Heart right ventricle (tissue), 16 donors: ENCODE results near the gene RNF13. TPM values are rescaled to one million over a fixed set of nuclear protein-coding genes. Genes with fewer than 3 reads are reported as not detected.
"Not testable (repeated sequence)": the region's sequence is repeated elsewhere in the genome, so short reads cannot be mapped to it uniquely, and the experiment has no call there.

Source experiments
- ATAC-seq, 8 donors: fragments of 200-7000 bp; cut with Tn5 transposase; one replicate each; pipeline ENCODE4 v1.9.1; 2020; ENCODE audit warnings: mild to moderate bottlenecking in 8 of 8, moderate library complexity in 8 of 8, moderate number of reproducible peaks in 1 of 8
- DNase-seq, 2 donors: peaks; one replicate each; pipeline ENCODE4 v3.0.0-alpha.2; 2020
- H3K27ac ChIP-seq, 10 donors: fragments of 200-600 bp; sonication (generic) in 2 of 10; one replicate each; pipeline versions ENCODE4 v1.5.0 to v1.8.0; 2020 to 2022; ENCODE audit warnings: mild to moderate bottlenecking in 3 of 10
- H3K27me3 ChIP-seq, 7 donors: fragments of 200-600 bp; one replicate each; pipeline ENCODE4 v1.8.0; 2021 to 2022; ENCODE audit warnings: mild to moderate bottlenecking in 2 of 7
- H3K36me3 ChIP-seq, 9 donors: fragments of 200-600 bp; sonication (generic) in 1 of 9; one replicate each; pipeline versions ENCODE4 v1.5.0 to v1.8.0; 2020 to 2022; ENCODE audit warnings: mild to moderate bottlenecking in 2 of 9
- H3K4me1 ChIP-seq, 9 donors: fragments of 200-600 bp; sonication (generic) in 1 of 9; one replicate each; pipeline versions ENCODE4 v1.5.0 to v1.8.0; 2020 to 2022; ENCODE audit warnings: mild to moderate bottlenecking in 4 of 9
- H3K4me3 ChIP-seq, 10 donors: fragments of 200-600 bp; sonication (generic) in 2 of 10; one replicate each; pipeline versions ENCODE4 v1.5.0 to v1.8.0; 2020 to 2022; ENCODE audit warnings: mild to moderate bottlenecking in 7 of 10, moderate library complexity in 2 of 10
- H3K9me3 ChIP-seq, 11 donors: fragments of 200-600 bp in 10 of 11; sonication (generic) in 2 of 11; one replicate each; pipeline versions ENCODE4 v1.5.0 to v1.8.0; 2013 to 2022; ENCODE audit warnings: mild to moderate bottlenecking in 2 of 11, control low read depth in 1 of 11, moderate library complexity in 1 of 11
- WGBS, 2 donors: extraction: QIAGEN DNeasy Blood & Tissue Kit; methylation state at CpG; one replicate each; pipeline ENCODE4 v1.1.7; 2013; ENCODE audit warnings: inconsistent platforms in 1 of 2; 5-methylcytosine and 5-hydroxymethylcytosine counted together
- intact Hi-C, 10 donors: fragments of 100-400 bp; cut with DNase I; formaldehyde crosslinking; loops; one replicate each; pipeline versions ENCODE4 v1.11.1 to v1.14.2; 2022
- polyA plus RNA-seq, 2 donors: library from polyadenylated mRNA; stranded (reverse); fragments of 200-250 nt; gene quantifications; one replicate each; pipeline ENCODE4 v1.2.3, GENCODE V29; 2013
- total RNA-seq, 10 donors: library from RNA; stranded (reverse); fragmentation: NEBNext Ultra II Directional in 3 of 10; extraction: Animal tissue kit (Norgen Biotek cat#: 25700) in 3 of 10; gene quantifications; one replicate each; pipeline versions ENCODE4 v1.2.1 to v1.2.4, GENCODE V29; 2021 to 2023
- TF ChIP-seq, protein P1 (sequence below), 9 donors: fragments of 200-600 bp; sonication (generic) in 2 of 9; IDR thresholded peaks; one replicate each; pipeline versions ENCODE4 v1.5.0 to v1.8.0; 2021 to 2022; ENCODE audit warnings: antibody characterized with exemption in 9 of 9, mild to moderate bottlenecking in 5 of 9, moderate library complexity in 1 of 9
- donor health status: Arrhythmogenic right ventricular cardiomyopathy.
- donor health status: ischemic (EF 13 %, LVEDD 7.1; RV severe dilation, severe dysfunction).
- donor health status: healthy with polysubstance abuse.
- donor health status: DM: no; HTN: yes; CAD: no.
- donor health status: DM: no; HTN: no; CAD: no.
- donor health status: ischemic (EF 25% LVEDD 6.9; RV normal size, moderate dysfunction).
- donor health status: ischemic (EF 25% LVEDD 5.7; RV mildly dilated, moderate dysfunction).
- donor health status: healthy.
- donor health status: DM: yes; HTN: yes; CAD: no.
- donor health status: Ischemic cardiomyopathy.
- donor health status: ischemic (EF 35%, LVEDD 5.7; RV mildly dilated, moderate dysfunction).
- donor health status: nonischemic (EF 11% LVEDD 7.7; RV severe dilation, severe dysfunction).
- donor health status: DM: yes; HTN: yes; CAD: no.
- donor health status: PGD.
- donor health status: ischemic (EF 29% LVEDD 5.4; RV normal size, mild dysfunction).
- donor health status: nonischemic (EF 23%, LVEDD 6.1; RV moderate dilation, normal function).

The RNF13 gene
- total and polyA plus RNA-seq, 12 donors: 24.8 to 72.3 (median 52.4) TPM

DNA sequence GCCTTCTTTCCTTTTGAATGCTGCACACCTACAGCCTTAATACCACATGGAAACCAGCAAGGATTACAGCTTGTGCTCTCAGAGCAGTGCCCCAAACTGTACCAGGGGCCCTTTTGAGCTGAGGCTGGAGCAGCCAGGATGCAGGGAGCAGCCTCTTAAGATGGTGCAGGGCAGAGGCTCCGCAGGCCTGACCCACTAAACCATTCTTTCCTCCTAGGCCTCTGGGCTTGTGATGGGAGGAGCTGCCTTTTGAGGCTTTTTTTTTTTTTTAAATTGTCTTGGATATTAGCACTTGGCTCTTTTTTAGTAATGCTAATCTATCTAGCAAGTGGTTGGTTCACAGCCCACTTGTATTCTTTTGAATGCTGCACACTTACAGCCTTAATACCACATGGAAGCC lies 120.0 kb downstream of the RNF13 start:
- intact Hi-C loops: loop anchor here in 3 of 10 donors (10.0 kb wide), 1 partner anchor 252 kb away; no protein-coding TSS in a partner anchor
- WGBS, 2 donors: 96 to 100% methylated on average over 1 of the region's 1 CpG
- DNase-seq: no peak

DNA sequence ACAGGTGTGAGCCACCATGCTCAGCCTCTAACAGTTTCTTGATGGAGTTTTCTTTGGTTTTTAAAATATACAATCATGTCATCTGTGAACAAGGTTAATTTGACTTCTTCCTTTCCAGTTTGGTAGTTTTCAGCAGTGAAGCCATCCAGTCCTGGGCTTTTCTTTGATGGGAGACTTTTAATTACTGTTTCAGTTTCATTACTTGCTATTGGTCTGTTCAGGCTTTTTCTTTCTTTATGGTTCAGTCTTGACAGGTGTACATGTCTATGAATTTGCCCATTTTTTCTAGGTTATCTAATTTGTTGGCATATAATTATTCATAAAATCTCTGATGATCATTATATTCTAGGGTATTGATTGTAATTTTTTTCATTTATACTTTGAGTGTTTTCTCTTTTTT lies 120.8 kb downstream of the RNF13 start:
- TF ChIP-seq, protein P1, sequence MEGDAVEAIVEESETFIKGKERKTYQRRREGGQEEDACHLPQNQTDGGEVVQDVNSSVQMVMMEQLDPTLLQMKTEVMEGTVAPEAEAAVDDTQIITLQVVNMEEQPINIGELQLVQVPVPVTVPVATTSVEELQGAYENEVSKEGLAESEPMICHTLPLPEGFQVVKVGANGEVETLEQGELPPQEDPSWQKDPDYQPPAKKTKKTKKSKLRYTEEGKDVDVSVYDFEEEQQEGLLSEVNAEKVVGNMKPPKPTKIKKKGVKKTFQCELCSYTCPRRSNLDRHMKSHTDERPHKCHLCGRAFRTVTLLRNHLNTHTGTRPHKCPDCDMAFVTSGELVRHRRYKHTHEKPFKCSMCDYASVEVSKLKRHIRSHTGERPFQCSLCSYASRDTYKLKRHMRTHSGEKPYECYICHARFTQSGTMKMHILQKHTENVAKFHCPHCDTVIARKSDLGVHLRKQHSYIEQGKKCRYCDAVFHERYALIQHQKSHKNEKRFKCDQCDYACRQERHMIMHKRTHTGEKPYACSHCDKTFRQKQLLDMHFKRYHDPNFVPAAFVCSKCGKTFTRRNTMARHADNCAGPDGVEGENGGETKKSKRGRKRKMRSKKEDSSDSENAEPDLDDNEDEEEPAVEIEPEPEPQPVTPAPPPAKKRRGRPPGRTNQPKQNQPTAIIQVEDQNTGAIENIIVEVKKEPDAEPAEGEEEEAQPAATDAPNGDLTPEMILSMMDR (IDR thresholded peaks at IDR 0.05): no peak
- Histone ChIP-seq H3K4me1 (peaks cover 0 to 19% (median 0%) of the 10 kb centered on the region in 9 donors), H3K36me3 (peaks cover 0 to 13% (median 0%) of the 10 kb centered on the region in 9 donors), H3K27ac (no peak overlapping the region), H3K4me3 (no peak overlapping the region), H3K27me3 (no peaks in the 10 kb centered on the region), H3K9me3 (peaks cover 0 to 15% (median 0%) of the 10 kb centered on the region in 11 donors)
- intact Hi-C loops: loop anchor here in 3 of 10 donors (10.0 kb wide), 1 partner anchor 251 kb away; no protein-coding TSS in a partner anchor
- DNase-seq (no peak), ATAC-seq (no peak)

More for the DNA sequence above, 120.0 kb downstream of the RNF13 start:
- TF ChIP-seq, protein P1 (IDR thresholded peaks at IDR 0.05): no peak
- peak in 2 of 8 donors; percentile 15 to 29 for ATAC-seq
- peaks cover 0 to 22% (median 0%) of the 10 kb centered on the region in 11 donors for H3K9me3 ChIP-seq
- H3K36me3 ChIP-seq: peaks cover 0 to 22% (median 0%) of the 10 kb centered on the region in 9 donors
- H3K4me1 ChIP-seq: peaks cover 0 to 19% (median 0%) of the 10 kb centered on the region in 9 donors
- H3K27ac ChIP-seq: no peak overlapping the region
- H3K27me3 ChIP-seq: no peaks in the 10 kb centered on the region
- no peak overlapping the region for H3K4me3 ChIP-seq

DNA sequence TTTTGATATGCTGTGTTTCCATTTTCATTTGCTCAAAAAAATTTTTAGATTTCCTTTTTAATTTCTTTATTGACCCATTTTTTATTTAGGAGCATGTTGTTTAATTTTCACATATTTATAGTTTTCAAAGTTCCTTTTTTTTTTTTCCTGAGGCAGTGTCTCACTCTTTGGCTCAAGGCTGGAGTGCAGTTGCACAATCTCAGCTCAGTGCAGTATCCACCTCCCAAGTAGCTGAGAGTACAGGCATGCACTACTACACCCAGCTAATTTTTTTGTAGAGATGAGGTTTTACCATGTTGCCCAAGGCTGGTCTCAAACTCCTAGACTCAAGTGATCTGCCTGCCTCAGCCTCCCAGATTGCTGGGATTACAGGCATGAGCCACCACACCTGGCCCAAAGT lies 121.5 kb downstream of the RNF13 start:
- TF ChIP-seq, protein P1 (IDR thresholded peaks at IDR 0.05): no peak
- intact Hi-C loops: loop anchor here in 3 of 10 donors (10.0 kb wide), 1 partner anchor 250 kb away; no protein-coding TSS in a partner anchor
- ATAC-seq: peak in 7 of 8 donors; percentile 49 to 88 (median 57)
- Histone ChIP-seq H3K27ac (no peak overlapping the region), H3K27me3 (no peaks in the 10 kb centered on the region), H3K4me3 (no peak overlapping the region), H3K36me3 (peaks cover 0 to 12% (median 0%) of the 10 kb centered on the region in 9 donors), H3K9me3 (peaks cover 0 to 15% (median 0%) of the 10 kb centered on the region in 11 donors), H3K4me1 (peaks cover 0 to 21% (median 5%) of the 10 kb centered on the region in 9 donors)
- no peak for DNase-seq

DNA sequence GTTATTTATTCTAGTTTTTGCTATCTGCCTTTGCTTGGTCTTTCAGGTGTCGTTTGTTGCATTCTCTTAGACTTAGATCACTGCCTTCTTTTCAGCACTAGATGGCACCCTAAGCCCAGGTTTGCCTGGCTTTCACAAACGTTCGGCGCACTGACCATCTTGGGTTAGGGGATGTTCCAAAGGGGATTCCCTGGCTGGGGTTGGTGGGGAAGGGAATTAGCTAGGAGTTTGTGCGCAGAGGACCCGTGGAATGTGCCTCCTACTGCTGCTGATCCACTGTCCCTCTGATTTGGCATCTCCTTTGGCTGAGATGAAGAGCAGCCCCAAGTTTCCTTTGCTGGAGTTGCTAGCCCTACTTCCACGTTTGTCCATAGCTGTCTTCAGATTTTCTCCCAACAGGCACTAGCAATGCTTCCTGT lies 123.8 kb downstream of the RNF13 start:
- Histone ChIP-seq H3K9me3 (peaks cover 0 to 14% (median 0%) of the 10 kb centered on the region in 11 donors), H3K36me3 (peaks cover 0 to 16% (median 0%) of the 10 kb centered on the region in 9 donors), H3K27ac (no peak overlapping the region), H3K27me3 (no peaks in the 10 kb centered on the region), H3K4me3 (peak overlapping the region in 1 of 10 donors; percentile 5), H3K4me1 (peaks cover 0 to 25% (median 7%) of the 10 kb centered on the region in 9 donors)
- DNase-seq: peak; percentile 22 to 30
- TF ChIP-seq, protein P1 (IDR thresholded peaks at IDR 0.05): peak; percentile 51 to 87 (median 75)
- peak; percentile 56 to 82 (median 77) for ATAC-seq
- intact Hi-C loops: loop anchor here in 3 of 10 donors (2.0 to 10.0 kb wide), 3 partner anchors 248 to 560 kb away; no protein-coding TSS in a partner anchor
- whole genome bisulfite sequencing, 2 donors: 23 to 30% methylated on average over 7 of the region's 7 CpGs

DNA sequence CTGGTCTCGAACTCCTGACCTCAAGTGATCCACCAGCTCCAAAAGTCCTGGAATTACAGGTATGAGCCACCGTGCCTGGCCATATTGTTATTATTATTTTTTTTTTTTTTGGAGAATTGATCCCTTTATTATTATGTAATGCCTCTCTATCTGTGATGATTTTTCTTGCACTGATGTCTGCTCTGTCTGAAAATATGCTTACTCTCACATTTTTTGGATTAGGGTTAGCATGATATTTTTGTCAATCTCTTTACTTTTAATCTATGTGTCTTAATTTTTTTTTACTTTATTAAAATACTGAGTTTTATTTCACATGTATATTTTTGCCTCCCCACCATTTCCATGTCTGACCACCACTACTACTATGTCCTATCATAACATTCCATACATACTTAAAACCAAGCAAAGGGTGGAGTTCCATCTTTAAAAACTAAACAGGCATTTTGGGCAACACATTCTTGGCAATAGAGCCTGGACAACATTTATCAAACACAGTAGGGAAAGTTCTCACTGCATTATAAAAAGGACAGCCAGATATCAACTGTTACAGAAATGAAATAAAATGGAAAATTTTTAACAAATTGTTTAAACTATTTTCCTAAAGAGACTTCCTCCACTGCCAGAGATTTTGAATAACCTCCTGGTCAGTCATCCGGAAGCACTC lies 125.5 kb downstream of the RNF13 start:
- intact Hi-C loops: loop anchor here in 3 of 10 donors (5.0 to 10.0 kb wide), 2 partner anchors 246 to 559 kb away; no protein-coding TSS in a partner anchor

More for the DNA sequence above, 125.5 kb downstream of the RNF13 start:
- DNase-seq, H3K27me3 ChIP-seq, ATAC-seq, H3K4me3 ChIP-seq, H3K27ac ChIP-seq, H3K9me3 ChIP-seq: not testable (repeated sequence)
- 92 to 96% methylated on average over 3 of the region's 3 CpGs for WGBS, 2 donors
- peaks cover 0 to 25% (median 7%) of the 10 kb centered on the region in 9 donors for H3K4me1 ChIP-seq
- peaks cover 0 to 21% (median 0%) of the 10 kb centered on the region in 9 donors for H3K36me3 ChIP-seq
